Panc1 (cell line): ENCODE measurements around the gene DACH1.

Source experiments
- CTCF ChIP-seq: fragments of 450-650 bp; IDR thresholded peaks from 2 replicates; pipeline ENCODE4 v1.5.1; 2017; ENCODE audit warnings: mild to moderate bottlenecking
- POLR2AphosphoS5 ChIP-seq: IDR thresholded peaks from 2 replicates; pipeline ENCODE4 v1.6.1; 2012; ENCODE audit warnings: mild to moderate bottlenecking, low read depth, low read length, moderate library complexity
- TF ChIP-seq, protein P1 (sequence below), 2 experiments: IDR thresholded peaks; 2 replicates each; pipeline ENCODE4 v1.6.1; 2011 to 2012; ENCODE audit warnings: low read depth in 2 of 2, control low read depth in 1 of 2, low read length in 1 of 2, mild to moderate bottlenecking in 1 of 2, moderate library complexity in 1 of 2; ENCODE audit not compliant: insufficient read depth in 1 of 2

DNA sequence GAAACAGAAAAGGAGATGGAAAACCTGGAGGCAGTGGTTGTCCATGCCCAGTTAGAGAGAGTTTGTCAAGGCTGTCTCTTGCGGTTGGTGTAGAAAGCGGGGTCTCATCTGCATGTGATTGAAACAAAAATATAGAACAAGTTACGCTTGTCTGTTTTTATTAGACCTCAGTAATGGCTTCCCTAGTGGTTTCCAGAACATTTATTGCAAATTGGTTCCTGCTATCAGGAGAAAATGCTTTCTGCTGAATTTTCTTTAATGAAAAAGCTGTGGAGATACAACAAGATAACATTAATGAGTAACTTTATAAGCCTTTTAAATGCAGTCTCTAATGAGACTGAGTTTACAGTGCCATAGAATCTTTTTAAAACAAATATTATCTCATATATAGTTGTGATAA, 378.0 kb downstream of the DACH1 start:
- TF ChIP-seq POLR2AphosphoS5 (no peak), CTCF (no peak)
- TF ChIP-seq, protein P1, sequence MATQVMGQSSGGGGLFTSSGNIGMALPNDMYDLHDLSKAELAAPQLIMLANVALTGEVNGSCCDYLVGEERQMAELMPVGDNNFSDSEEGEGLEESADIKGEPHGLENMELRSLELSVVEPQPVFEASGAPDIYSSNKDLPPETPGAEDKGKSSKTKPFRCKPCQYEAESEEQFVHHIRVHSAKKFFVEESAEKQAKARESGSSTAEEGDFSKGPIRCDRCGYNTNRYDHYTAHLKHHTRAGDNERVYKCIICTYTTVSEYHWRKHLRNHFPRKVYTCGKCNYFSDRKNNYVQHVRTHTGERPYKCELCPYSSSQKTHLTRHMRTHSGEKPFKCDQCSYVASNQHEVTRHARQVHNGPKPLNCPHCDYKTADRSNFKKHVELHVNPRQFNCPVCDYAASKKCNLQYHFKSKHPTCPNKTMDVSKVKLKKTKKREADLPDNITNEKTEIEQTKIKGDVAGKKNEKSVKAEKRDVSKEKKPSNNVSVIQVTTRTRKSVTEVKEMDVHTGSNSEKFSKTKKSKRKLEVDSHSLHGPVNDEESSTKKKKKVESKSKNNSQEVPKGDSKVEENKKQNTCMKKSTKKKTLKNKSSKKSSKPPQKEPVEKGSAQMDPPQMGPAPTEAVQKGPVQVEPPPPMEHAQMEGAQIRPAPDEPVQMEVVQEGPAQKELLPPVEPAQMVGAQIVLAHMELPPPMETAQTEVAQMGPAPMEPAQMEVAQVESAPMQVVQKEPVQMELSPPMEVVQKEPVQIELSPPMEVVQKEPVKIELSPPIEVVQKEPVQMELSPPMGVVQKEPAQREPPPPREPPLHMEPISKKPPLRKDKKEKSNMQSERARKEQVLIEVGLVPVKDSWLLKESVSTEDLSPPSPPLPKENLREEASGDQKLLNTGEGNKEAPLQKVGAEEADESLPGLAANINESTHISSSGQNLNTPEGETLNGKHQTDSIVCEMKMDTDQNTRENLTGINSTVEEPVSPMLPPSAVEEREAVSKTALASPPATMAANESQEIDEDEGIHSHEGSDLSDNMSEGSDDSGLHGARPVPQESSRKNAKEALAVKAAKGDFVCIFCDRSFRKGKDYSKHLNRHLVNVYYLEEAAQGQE (IDR thresholded peaks at IDR 0.05; ENCODE audit: insufficient read depth in 1 of 2, low read depth in 2 of 2, low read length in 1 of 2), result no peak
